Parathyroid adenoma (tissue), 2 donors: ENCODE data around the gene WDR27.

Experiments used
- H2AFZ ChIP-seq: fragments of 300-600 bp; sonication (generic); one replicate; pipeline ENCODE4 v1.7.0; 2017; ENCODE audit warnings: antibody characterized with exemption, mild to moderate bottlenecking
- H3K27ac ChIP-seq: fragments of 300-600 bp; sonication (generic); one replicate; pipeline ENCODE4 v1.7.0; 2017
- H3K27me3 ChIP-seq: fragments of 300-600 bp; sonication (generic); one replicate; pipeline ENCODE4 v1.7.0; 2017; ENCODE audit warnings: low read length; ENCODE audit not compliant: control insufficient read depth, insufficient read depth
- H3K36me3 ChIP-seq: fragments of 300-600 bp; sonication (generic); one replicate; pipeline ENCODE4 v1.7.0; 2017; ENCODE audit warnings: low read length; ENCODE audit not compliant: control insufficient read depth, insufficient read depth
- H3K4me1 ChIP-seq: fragments of 300-600 bp; sonication (generic); one replicate; pipeline ENCODE4 v1.7.0; 2017; ENCODE audit warnings: control low read depth
- H3K4me2 ChIP-seq: fragments of 300-600 bp; sonication (generic); one replicate; pipeline ENCODE4 v1.7.0; 2017; ENCODE audit warnings: low read length
- H3K4me3 ChIP-seq: fragments of 300-600 bp; sonication (generic); one replicate; pipeline ENCODE4 v1.7.0; 2017; ENCODE audit warnings: low read depth, low read length
- H3K79me2 ChIP-seq: fragments of 300-600 bp; sonication (generic); one replicate; pipeline ENCODE4 v1.7.0; 2017; ENCODE audit warnings: control low read depth
- H3K9ac ChIP-seq: fragments of 300-600 bp; sonication (generic); one replicate; pipeline ENCODE4 v1.7.0; 2017; ENCODE audit warnings: mild to moderate bottlenecking
- H3K9me3 ChIP-seq: fragments of 300-600 bp; sonication (generic); one replicate; pipeline ENCODE4 v1.7.0; 2017; ENCODE audit warnings: low read length; ENCODE audit not compliant: control insufficient read depth
- TF ChIP-seq, protein P1 (sequence below): fragments of 300-600 bp; sonication (generic); IDR thresholded peaks from one replicate; pipeline ENCODE4 v1.7.0; 2017; ENCODE audit warnings: antibody characterized with exemption, mild to moderate bottlenecking
- donor health status: primary hyperparathyroidism.

WDR27 gene

DNA sequence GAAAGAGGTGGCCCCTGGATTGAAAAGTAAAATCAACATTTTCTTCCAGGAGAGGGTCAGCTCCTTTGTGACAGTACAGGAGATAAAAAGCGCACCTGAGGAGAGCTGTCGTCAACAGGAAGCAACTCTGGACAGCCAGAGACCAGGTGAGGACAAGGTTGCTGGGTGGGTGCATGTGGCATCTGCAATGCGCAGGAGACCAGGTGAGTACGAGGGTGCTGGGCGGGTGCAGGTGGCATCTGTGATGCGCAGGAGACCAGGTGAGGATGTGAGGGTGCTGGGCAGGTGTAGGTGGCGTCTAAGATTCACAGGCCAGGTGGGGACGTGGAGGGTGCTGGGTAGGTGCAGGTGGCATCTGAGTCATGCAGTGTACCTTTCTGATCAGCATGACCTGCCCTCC lies 38.4 kb downstream of the WDR27 start:
- Histone ChIP-seq H3K27ac (no peak overlapping the region), H3K36me3 (no peaks in the 10 kb centered on the region), H3K4me1 (no peaks in the 10 kb centered on the region), H2AFZ (no peak overlapping the region), H3K9me3 (no peaks in the 10 kb centered on the region), H3K27me3 (no peaks in the 10 kb centered on the region), H3K4me2 (no peak overlapping the region), H3K4me3 (no peak overlapping the region), H3K79me2 (no peaks in the 10 kb centered on the region), H3K9ac (no peak overlapping the region)
- TF ChIP-seq, protein P1, sequence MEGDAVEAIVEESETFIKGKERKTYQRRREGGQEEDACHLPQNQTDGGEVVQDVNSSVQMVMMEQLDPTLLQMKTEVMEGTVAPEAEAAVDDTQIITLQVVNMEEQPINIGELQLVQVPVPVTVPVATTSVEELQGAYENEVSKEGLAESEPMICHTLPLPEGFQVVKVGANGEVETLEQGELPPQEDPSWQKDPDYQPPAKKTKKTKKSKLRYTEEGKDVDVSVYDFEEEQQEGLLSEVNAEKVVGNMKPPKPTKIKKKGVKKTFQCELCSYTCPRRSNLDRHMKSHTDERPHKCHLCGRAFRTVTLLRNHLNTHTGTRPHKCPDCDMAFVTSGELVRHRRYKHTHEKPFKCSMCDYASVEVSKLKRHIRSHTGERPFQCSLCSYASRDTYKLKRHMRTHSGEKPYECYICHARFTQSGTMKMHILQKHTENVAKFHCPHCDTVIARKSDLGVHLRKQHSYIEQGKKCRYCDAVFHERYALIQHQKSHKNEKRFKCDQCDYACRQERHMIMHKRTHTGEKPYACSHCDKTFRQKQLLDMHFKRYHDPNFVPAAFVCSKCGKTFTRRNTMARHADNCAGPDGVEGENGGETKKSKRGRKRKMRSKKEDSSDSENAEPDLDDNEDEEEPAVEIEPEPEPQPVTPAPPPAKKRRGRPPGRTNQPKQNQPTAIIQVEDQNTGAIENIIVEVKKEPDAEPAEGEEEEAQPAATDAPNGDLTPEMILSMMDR: no peak

DNA sequence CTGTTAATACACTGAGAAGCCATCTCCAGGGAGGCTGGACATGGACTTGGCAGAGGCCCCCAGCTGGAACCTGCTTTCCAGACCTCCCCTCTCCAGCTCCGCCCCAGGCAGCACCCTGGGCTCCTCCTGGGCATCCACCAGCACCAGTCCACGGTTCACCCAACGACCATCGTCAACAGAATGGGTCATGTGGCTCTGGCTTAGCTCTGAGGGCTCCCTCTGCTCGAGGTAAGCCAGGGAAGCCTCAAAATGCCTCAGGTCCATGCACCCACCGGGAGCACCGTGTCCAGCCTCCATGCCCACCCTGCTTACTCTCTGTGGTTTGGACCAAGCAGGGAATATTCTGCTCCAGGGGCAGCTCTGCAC lies 40.5 kb downstream of the WDR27 start:
- H3K9me3 ChIP-seq: no peaks in the 10 kb centered on the region
- TF ChIP-seq, protein P1: no peak
- H2AFZ ChIP-seq: no peak overlapping the region
- H3K36me3 ChIP-seq: no peaks in the 10 kb centered on the region
- H3K79me2 ChIP-seq: no peaks in the 10 kb centered on the region
- no peak overlapping the region for H3K4me3 ChIP-seq
- H3K27me3 ChIP-seq: no peaks in the 10 kb centered on the region
- H3K4me2 ChIP-seq: no peak overlapping the region
- H3K9ac ChIP-seq: no peak overlapping the region
- H3K4me1 ChIP-seq: no peaks in the 10 kb centered on the region
- no peak overlapping the region for H3K27ac ChIP-seq

DNA sequence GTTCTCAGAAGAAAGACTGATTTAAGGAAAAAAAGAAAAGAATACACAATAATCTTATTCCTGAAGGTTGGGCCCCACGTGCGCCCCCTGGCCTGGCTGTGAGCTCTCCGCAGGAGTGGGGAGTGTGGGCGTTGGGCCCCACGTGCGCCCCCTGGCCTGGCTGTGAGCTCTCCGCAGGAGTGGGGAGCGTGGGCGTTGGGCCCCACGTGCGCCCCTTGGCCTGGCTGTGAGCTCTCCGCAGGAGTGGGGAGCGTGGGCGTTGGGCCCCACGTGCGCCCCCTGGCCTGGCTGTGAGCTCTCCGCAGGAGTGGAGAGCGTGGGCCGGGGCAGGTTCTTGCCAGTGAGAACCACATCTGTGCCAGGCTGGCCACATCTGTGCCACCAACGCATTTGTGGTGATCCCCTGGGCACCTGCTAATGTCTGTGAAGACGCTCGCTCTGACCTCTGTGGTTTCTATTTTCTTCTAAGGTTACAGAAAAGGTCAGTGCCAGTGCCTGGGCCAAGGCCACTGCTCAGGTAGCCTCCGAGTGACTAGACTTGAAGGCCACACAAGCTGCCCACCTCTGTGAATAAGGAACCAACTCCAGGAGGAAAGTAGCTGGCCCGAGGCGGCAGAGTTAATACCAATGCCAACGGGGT lies 41.0 kb downstream of the WDR27 start:
- Histone ChIP-seq H3K9ac (no peak overlapping the region), H3K79me2 (no peaks in the 10 kb centered on the region), H3K4me1 (no peaks in the 10 kb centered on the region), H3K4me3 (no peak overlapping the region), H3K27ac (no peak overlapping the region), H2AFZ (no peak overlapping the region), H3K36me3 (no peaks in the 10 kb centered on the region), H3K27me3 (no peaks in the 10 kb centered on the region), H3K4me2 (no peak overlapping the region), H3K9me3 (no peaks in the 10 kb centered on the region)
- TF ChIP-seq, protein P1: no peak

DNA sequence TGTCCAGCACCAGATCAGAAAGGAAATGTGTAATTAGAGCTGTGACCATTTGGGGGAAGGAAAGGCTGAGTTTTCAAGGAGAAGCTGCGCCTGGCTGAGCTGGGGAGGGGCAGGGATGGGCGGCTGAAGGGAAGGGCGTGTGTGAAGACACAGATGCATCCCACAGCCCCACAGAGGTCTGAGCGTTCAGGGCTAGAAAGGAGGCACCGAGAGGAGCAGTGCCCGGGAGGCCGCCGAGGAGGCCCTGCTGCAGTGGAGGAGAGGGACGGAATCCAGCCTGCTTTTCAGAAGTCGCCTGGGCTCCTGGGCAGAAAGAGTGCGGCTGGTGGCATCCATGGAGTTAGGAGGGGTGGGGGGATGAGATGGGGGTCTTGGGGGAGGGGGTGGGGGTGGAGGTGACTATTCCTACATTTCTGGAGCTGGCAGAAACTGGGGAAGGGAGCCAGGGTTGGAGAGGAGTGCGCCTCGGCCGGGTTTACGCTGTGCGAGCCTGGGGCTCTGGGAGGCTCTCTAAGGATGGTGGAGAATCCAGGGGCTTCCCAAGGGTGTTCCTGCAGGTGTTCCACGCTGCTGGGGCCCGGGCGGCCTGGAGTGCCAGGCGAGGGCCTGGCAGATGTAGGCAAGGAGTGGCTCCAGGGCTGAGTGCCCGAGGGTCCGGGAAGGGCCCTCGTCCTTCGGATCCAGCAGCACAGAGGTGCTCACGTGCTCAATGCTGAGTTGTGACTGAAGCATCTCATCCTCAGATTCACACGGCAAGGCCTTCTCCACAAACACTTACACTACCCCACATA lies 41.8 kb downstream of the WDR27 start:
- H3K27me3 ChIP-seq: no peaks in the 10 kb centered on the region
- H3K4me2 ChIP-seq: no peak overlapping the region
- no peaks in the 10 kb centered on the region for H3K79me2 ChIP-seq
- TF ChIP-seq, protein P1: no peak
- H3K9ac ChIP-seq: no peak overlapping the region
- no peak overlapping the region for H2AFZ ChIP-seq
- H3K9me3 ChIP-seq: no peaks in the 10 kb centered on the region
- H3K4me1 ChIP-seq: no peaks in the 10 kb centered on the region
- no peaks in the 10 kb centered on the region for H3K36me3 ChIP-seq
- no peak overlapping the region for H3K4me3 ChIP-seq
- no peak overlapping the region for H3K27ac ChIP-seq

DNA sequence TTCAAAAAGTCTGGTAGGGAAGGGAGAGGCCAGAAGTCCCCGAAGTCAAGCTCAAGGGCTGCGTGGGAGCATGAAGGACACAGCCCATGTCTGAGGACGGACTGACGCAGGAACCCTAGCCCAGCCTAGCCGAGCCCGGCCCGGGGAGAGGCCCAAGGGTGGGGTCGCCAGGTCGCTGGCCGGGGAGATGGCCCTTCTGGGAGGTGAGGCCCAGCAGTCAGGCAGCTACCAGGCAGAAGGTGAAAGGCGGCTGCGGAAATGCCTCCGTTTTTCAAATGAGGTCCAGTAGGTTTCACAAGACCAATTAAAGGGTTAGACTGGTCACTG lies 44.6 kb downstream of the WDR27 start:
- H2AFZ ChIP-seq: no peak overlapping the region
- no peaks in the 10 kb centered on the region for H3K79me2 ChIP-seq
- H3K4me1 ChIP-seq: no peaks in the 10 kb centered on the region
- H3K4me2 ChIP-seq: no peak overlapping the region
- H3K4me3 ChIP-seq: no peak overlapping the region
- no peak overlapping the region for H3K9ac ChIP-seq
- no peaks in the 10 kb centered on the region for H3K36me3 ChIP-seq
- TF ChIP-seq, protein P1: no peak
- no peaks in the 10 kb centered on the region for H3K27me3 ChIP-seq
- no peaks in the 10 kb centered on the region for H3K9me3 ChIP-seq
- no peak overlapping the region for H3K27ac ChIP-seq
